Keratinocyte (primary cell): Measurements from ENCODE around the gene ABCD3. TPM values are rescaled to one million over a fixed set of nuclear protein-coding genes. Genes with fewer than 3 reads are reported as not detected.
"Not testable (repeated sequence)": the region's sequence is repeated elsewhere in the genome, so short reads cannot be mapped to it uniquely, and the experiment has no call there.

Experiments
- DNase-seq: peaks from one replicate; pipeline ENCODE4 v3.0.0-alpha.2; 2011; ENCODE audit warnings: low read depth, missing footprints, low spot score
- FAIRE-seq: peaks from 2 replicates; lab custom pipeline; 2011; peaks lifted over from hg19 to GRCh38; lab: Jason Lieb, UNC
- H2AFZ ChIP-seq: 2 replicates; pipeline ENCODE4 v1.6.0; 2012; ENCODE audit warnings: low read length, control low read depth, inconsistent platforms; ENCODE audit not compliant: control insufficient read depth
- H3K27ac ChIP-seq: 2 replicates; pipeline ENCODE4 v1.5.1; 2011; ENCODE audit warnings: low read length; ENCODE audit not compliant: control insufficient read depth, insufficient read depth
- H3K27me3 ChIP-seq: 3 replicates; pipeline ENCODE4 v1.6.0; 2011; ENCODE audit warnings: low read length; ENCODE audit not compliant: control insufficient read depth, insufficient read depth; ENCODE audit errors: extremely low read depth
- H3K36me3 ChIP-seq, 2 experiments: 2 replicates in 1 of 2; 3 replicates in 1 of 2; pipeline ENCODE4 v1.5.1; 2011; ENCODE audit warnings: low read length in 2 of 2, mild to moderate bottlenecking in 1 of 2; ENCODE audit not compliant: control insufficient read depth in 2 of 2, insufficient read depth in 2 of 2; ENCODE audit errors: extremely low read depth in 1 of 2
- H3K4me1 ChIP-seq: 3 replicates; pipeline ENCODE4 v1.5.1; 2011; ENCODE audit warnings: low read length; ENCODE audit not compliant: control insufficient read depth, insufficient read depth; ENCODE audit errors: extremely low read depth
- H3K4me2 ChIP-seq: 3 replicates; pipeline ENCODE4 v1.6.0; 2011; ENCODE audit warnings: low read depth, low read length; ENCODE audit not compliant: control insufficient read depth, insufficient read depth; ENCODE audit errors: extremely low read depth
- H3K4me3 ChIP-seq, 3 experiments: fragments of 200-600 bp in 1 of 3; sonication (generic) in 1 of 3; 2 replicates in 2 of 3; 3 replicates in 1 of 3; pipeline ENCODE4 v1.5.1; 2011 to 2016; ENCODE audit warnings: low read length in 3 of 3, mild to moderate bottlenecking in 3 of 3, control low read depth in 2 of 3, inconsistent platforms in 1 of 3, low read depth in 1 of 3, mixed read lengths in 1 of 3, mixed run types in 1 of 3, moderate library complexity in 1 of 3; ENCODE audit not compliant: control insufficient read depth in 2 of 3, insufficient read depth in 2 of 3; ENCODE audit errors: extremely low read depth in 1 of 3
- H3K79me2 ChIP-seq: 2 replicates; pipeline ENCODE4 v1.6.0; 2012; ENCODE audit warnings: low read length; ENCODE audit not compliant: control insufficient read depth, insufficient read depth
- H3K9ac ChIP-seq: 3 replicates; pipeline ENCODE4 v1.6.0; 2011; ENCODE audit warnings: low read length; ENCODE audit not compliant: control insufficient read depth, insufficient read depth; ENCODE audit errors: extremely low read depth
- H3K9me1 ChIP-seq: 3 replicates; pipeline ENCODE4 v1.6.0; 2011; ENCODE audit warnings: low read length; ENCODE audit not compliant: control insufficient read depth, insufficient read depth; ENCODE audit errors: extremely low read depth
- H3K9me3 ChIP-seq: 2 replicates; pipeline ENCODE4 v1.5.1; 2012; ENCODE audit warnings: low read depth, low read length; ENCODE audit not compliant: control insufficient read depth
- H4K20me1 ChIP-seq: 3 replicates; pipeline ENCODE4 v1.6.0; 2011; ENCODE audit warnings: low read length; ENCODE audit not compliant: control insufficient read depth, insufficient read depth; ENCODE audit errors: extremely low read depth
- dilution Hi-C: fragments of 300-500 bp; cut with MboI; formaldehyde crosslinking; loops from one replicate; pipeline ENCODE4 v1.7.0; 2020; ENCODE audit warnings: low sequenced_read_pairs; ENCODE audit not compliant: extremely low pct_ligation_motif_present
- polyA plus RNA-seq, 5 experiments: library from polyadenylated mRNA; depleted of rRNA in 3 of 5; stranded (reverse) in 3 of 5; stranded (forward) in 1 of 5; unstranded in 1 of 5; fragments of >200 nt; gene quantifications; 1 replicate in 1 of 5; 2 replicates in 3 of 5; 3 replicates in 1 of 5; pipeline versions ENCODE4 v1.2.1 to v1.2.3, GENCODE V29; 2011 to 2012; ENCODE audit warnings: missing spikeins in 2 of 5, low read depth in 1 of 5, low replicate concordance in 1 of 5
- TF ChIP-seq, protein P1 (sequence below), 3 experiments: IDR thresholded peaks in 1 of 3; conservative IDR thresholded peaks in 1 of 3; optimal IDR thresholded peaks in 1 of 3; 2 replicates in 2 of 3; 3 replicates in 1 of 3; pipeline versions ENCODE3 to v1.5.1; 2011; ENCODE audit warnings: low read length in 3 of 3, mild to moderate bottlenecking in 3 of 3, moderate library complexity in 2 of 3, control low read depth in 1 of 3, inconsistent platforms in 1 of 3; ENCODE audit not compliant: insufficient read depth in 2 of 3; ENCODE audit errors: extremely low read depth in 1 of 3

Gene ABCD3
- polyA plus RNA-seq, 1 donor (not counting 4 experiments of a cell fraction or from before 2014, with no cell fraction given) = 34.9 TPM

DNA sequence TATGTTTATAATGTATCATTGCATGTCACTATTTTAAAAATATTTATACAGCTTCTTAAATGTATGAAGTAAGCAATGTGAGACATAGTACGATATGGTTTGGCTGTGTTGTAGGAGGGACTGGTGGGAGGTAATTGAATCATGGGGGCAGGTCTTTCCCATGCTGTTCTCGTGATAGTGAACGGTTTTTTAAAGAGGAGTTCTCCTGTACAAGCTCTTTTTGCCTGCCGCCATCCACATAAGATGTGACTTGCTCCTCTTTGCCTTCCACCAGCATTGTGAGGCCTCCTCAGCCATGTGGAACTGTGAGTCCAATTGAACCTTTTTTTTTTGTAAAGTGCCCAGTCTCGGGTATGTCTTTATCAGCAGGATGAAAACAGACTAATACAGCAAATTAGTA, 10.3 kb downstream of the ABCD3 start:
- dilution Hi-C loops = no loop called here
- TF ChIP-seq, protein P1, sequence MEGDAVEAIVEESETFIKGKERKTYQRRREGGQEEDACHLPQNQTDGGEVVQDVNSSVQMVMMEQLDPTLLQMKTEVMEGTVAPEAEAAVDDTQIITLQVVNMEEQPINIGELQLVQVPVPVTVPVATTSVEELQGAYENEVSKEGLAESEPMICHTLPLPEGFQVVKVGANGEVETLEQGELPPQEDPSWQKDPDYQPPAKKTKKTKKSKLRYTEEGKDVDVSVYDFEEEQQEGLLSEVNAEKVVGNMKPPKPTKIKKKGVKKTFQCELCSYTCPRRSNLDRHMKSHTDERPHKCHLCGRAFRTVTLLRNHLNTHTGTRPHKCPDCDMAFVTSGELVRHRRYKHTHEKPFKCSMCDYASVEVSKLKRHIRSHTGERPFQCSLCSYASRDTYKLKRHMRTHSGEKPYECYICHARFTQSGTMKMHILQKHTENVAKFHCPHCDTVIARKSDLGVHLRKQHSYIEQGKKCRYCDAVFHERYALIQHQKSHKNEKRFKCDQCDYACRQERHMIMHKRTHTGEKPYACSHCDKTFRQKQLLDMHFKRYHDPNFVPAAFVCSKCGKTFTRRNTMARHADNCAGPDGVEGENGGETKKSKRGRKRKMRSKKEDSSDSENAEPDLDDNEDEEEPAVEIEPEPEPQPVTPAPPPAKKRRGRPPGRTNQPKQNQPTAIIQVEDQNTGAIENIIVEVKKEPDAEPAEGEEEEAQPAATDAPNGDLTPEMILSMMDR (optimal IDR thresholded peaks at IDR 0.05 in 1 of 3, IDR thresholded peaks at IDR 0.05 in 1 of 3, conservative IDR thresholded peaks at IDR 0.05 in 1 of 3; ENCODE audit: extremely low read depth in 1 of 3, insufficient read depth in 2 of 3, low read length in 3 of 3) = no peak
- FAIRE-seq = no peak
- Histone ChIP-seq H3K4me1 (no peaks in the 10 kb centered on the region), H3K4me3 (no peak overlapping the region), H3K27me3 (no peaks in the 10 kb centered on the region), H3K79me2 (peaks cover 84% of the 10 kb centered on the region), H3K9me1 (no peaks in the 10 kb centered on the region), H3K36me3 (no peaks in the 10 kb centered on the region), H3K9ac (no peak overlapping the region), H2AFZ (no peak overlapping the region), H3K4me2 (no peak overlapping the region), H3K27ac (no peak overlapping the region), H4K20me1 (no peaks in the 10 kb centered on the region), H3K9me3 (no peaks in the 10 kb centered on the region)
- DNase-seq = no peak

DNA sequence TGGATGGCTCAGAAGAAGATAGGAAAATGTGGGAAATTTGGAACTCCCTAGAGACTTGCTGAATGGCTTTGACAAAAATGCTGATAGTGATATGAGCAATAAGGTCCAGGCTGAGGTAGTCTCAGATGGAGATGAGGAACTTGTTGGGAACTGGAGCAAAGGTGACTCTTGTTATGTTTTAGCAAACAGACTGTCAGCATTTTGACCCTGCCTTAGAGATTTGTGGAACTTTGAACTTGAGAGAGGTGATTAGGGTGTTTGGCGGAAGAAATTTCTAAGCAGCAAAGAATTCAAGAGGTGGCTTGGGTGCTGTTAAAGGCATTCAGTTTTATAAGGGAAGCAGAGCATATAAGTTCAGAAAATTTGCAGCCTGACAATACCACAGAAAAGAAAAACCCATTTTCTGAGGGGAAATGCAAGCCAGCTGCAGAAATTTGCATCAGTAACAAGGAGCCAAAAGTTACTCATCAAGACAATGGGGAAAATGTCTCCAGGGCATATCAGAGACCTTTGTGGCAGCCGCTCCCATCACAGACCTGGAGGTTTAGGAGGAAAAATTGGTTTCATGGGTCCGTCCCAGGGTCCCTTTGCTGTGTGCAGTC, 10.8 kb downstream of the ABCD3 start:
- H3K9me3 ChIP-seq, H3K4me3 ChIP-seq, H3K27ac ChIP-seq, H2AFZ ChIP-seq, DNase-seq, FAIRE-seq, H4K20me1 ChIP-seq, H3K27me3 ChIP-seq, H3K9ac ChIP-seq, H3K4me1 ChIP-seq, H3K36me3 ChIP-seq, dilution Hi-C loops, H3K9me1 ChIP-seq, H3K4me2 ChIP-seq: not testable (repeated sequence)
- H3K79me2 ChIP-seq = peaks cover 78% of the 10 kb centered on the region

DNA sequence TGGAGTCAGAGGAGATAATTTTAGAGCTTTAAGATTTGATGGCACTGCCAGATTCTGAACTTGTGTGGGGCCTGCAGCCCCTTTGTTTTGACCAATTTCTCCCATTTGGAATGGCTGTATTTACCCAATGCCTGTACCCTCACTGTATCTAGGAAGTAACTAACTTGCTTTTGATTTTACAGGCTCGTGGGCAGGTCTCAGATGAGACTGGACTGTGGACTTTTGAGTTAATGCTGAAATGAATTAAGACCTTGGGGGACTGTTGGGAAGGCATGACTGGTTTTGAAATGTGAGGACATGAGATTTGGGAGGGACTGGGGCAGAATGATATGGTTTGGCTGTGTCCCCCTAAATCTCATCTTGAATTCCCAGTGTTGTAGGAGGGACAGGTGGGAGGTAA, 11.9 kb downstream of the ABCD3 start:
- DNase-seq, H3K9me1 ChIP-seq, H4K20me1 ChIP-seq, H3K36me3 ChIP-seq, H3K27ac ChIP-seq, FAIRE-seq, H3K4me1 ChIP-seq, H3K9me3 ChIP-seq, H3K9ac ChIP-seq, H3K4me2 ChIP-seq, H3K27me3 ChIP-seq, H3K4me3 ChIP-seq, dilution Hi-C loops, H2AFZ ChIP-seq: not testable (repeated sequence)
- H3K79me2 ChIP-seq = peaks cover 73% of the 10 kb centered on the region
